ENCODE measurements around the gene C15orf62. TPM values are rescaled to one million over a fixed set of nuclear protein-coding genes. Genes with fewer than 3 reads are reported as not detected.

The C15orf62 gene
- total RNA-seq, 4 donors from 2014 or later = 0.59 TPM; not detected in 3

- H3K27ac ChIP-seq = no peak overlapping the region
- no peaks in the 10 kb centered on the region for H3K27me3 ChIP-seq
- TF ChIP-seq POLR2A (IDR thresholded peaks at IDR 0.05) = no peak
- no peak for TF ChIP-seq CTCF (IDR thresholded peaks at IDR 0.05)
- no peak for TF ChIP-seq EP300 (IDR thresholded peaks at IDR 0.05)
- H3K4me3 ChIP-seq = no peak overlapping the region
- H3K36me3 ChIP-seq = peaks cover 0 to 95% (median 6%) of the 10 kb centered on the region in 3 donors
- no peaks in the 10 kb centered on the region for H3K9me3 ChIP-seq
- no peak for DNase-seq (ENCODE audit: low spot score in 2 of 2)
- 67 to 83% methylated on average over 7 of the region's 7 CpGs for WGBS, 2 donors
- peaks cover 0 to 9% (median 0%) of the 10 kb centered on the region in 4 donors for H3K4me1 ChIP-seq
These were observed 21.8 kb upstream of the C15orf62 start for GRCh38 chr15:40747685-40748631.

- no peak for TF ChIP-seq EP300 (IDR thresholded peaks at IDR 0.05)
- no peak for TF ChIP-seq CTCF (IDR thresholded peaks at IDR 0.05)
- TF ChIP-seq POLR2A (IDR thresholded peaks at IDR 0.05) = no peak
- Histone ChIP-seq H3K27me3 (no peaks in the 10 kb centered on the region), H3K4me3 (no peak overlapping the region), H3K36me3 (peaks cover 0 to 86% (median 6%) of the 10 kb centered on the region in 3 donors), H3K9me3 (no peaks in the 10 kb centered on the region), H3K27ac (no peak overlapping the region), H3K4me1 (peaks cover 0 to 22% (median 1%) of the 10 kb centered on the region in 4 donors)
- DNase-seq (ENCODE audit: low spot score in 2 of 2) = no peak
- 90 to 96% methylated on average over 4 of the region's 4 CpGs for WGBS, 2 donors
These were observed 20.6 kb upstream of the C15orf62 start for GRCh38 chr15:40749151-40749630.

- TF ChIP-seq CTCF (IDR thresholded peaks at IDR 0.05) (no peak), EP300 (IDR thresholded peaks at IDR 0.05) (no peak), POLR2A (IDR thresholded peaks at IDR 0.05) (no peak)
- Histone ChIP-seq H3K27ac (no peak overlapping the region), H3K4me1 (peaks cover 0 to 31% (median 5%) of the 10 kb centered on the region in 4 donors), H3K27me3 (no peaks in the 10 kb centered on the region), H3K36me3 (peaks cover 0 to 69% (median 6%) of the 10 kb centered on the region in 3 donors), H3K9me3 (no peaks in the 10 kb centered on the region), H3K4me3 (no peak overlapping the region)
- no peak for DNase-seq (ENCODE audit: low spot score in 2 of 2)
- WGBS, 2 donors = 89 to 91% methylated on average over 3 to 4 of the region's 4 CpGs
These were observed 18.9 kb upstream of the C15orf62 start for GRCh38 chr15:40750885-40751284.

- no peaks in the 10 kb centered on the region for H3K27me3 ChIP-seq
- H3K27ac ChIP-seq = no peak overlapping the region
- no peaks in the 10 kb centered on the region for H3K9me3 ChIP-seq
- WGBS, 2 donors = 92 to 94% methylated on average over 12 of the region's 12 CpGs
- TF ChIP-seq CTCF (IDR thresholded peaks at IDR 0.05) (no peak), POLR2A (IDR thresholded peaks at IDR 0.05) (no peak), EP300 (IDR thresholded peaks at IDR 0.05) (no peak)
- H3K4me1 ChIP-seq = peaks cover 0 to 31% (median 5%) of the 10 kb centered on the region in 4 donors
- DNase-seq (ENCODE audit: low spot score in 2 of 2) = no peak
- H3K36me3 ChIP-seq = peaks cover 0 to 62% (median 6%) of the 10 kb centered on the region in 3 donors
- no peak overlapping the region for H3K4me3 ChIP-seq
These were observed 18.0 kb upstream of the C15orf62 start for GRCh38 chr15:40751745-40752144.

- Histone ChIP-seq H3K27me3 (no peaks in the 10 kb centered on the region), H3K36me3 (peaks cover 0 to 34% (median 6%) of the 10 kb centered on the region in 3 donors), H3K4me3 (peak overlapping the region; percentile 65 to 96 (median 72)), H3K27ac (peak overlapping the region; percentile 72 to 92 (median 88)), H3K4me1 (peaks cover 0 to 26% (median 5%) of the 10 kb centered on the region in 4 donors), H3K9me3 (no peaks in the 10 kb centered on the region)
- 0% methylated on average over 6 to 15 of the region's 22 CpGs for WGBS, 2 donors
- no peak for DNase-seq (ENCODE audit: low spot score in 2 of 2)
- TF ChIP-seq POLR2A (IDR thresholded peaks at IDR 0.05) = no peak
- no peak for TF ChIP-seq EP300 (IDR thresholded peaks at IDR 0.05)
- no peak for TF ChIP-seq CTCF (IDR thresholded peaks at IDR 0.05)
These were observed 15.3 kb upstream of the C15orf62 start for GRCh38 chr15:40754574-40754882.

Measured in tibial nerve (tissue), 4 donors.